Measurements from ENCODE around the gene B3GNT5.
"Not testable (repeated sequence)": the region's sequence is repeated elsewhere in the genome, so short reads cannot be mapped to it uniquely, and the experiment has no call there.

The B3GNT5 gene, protein sequence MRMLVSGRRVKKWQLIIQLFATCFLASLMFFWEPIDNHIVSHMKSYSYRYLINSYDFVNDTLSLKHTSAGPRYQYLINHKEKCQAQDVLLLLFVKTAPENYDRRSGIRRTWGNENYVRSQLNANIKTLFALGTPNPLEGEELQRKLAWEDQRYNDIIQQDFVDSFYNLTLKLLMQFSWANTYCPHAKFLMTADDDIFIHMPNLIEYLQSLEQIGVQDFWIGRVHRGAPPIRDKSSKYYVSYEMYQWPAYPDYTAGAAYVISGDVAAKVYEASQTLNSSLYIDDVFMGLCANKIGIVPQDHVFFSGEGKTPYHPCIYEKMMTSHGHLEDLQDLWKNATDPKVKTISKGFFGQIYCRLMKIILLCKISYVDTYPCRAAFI

DNA sequence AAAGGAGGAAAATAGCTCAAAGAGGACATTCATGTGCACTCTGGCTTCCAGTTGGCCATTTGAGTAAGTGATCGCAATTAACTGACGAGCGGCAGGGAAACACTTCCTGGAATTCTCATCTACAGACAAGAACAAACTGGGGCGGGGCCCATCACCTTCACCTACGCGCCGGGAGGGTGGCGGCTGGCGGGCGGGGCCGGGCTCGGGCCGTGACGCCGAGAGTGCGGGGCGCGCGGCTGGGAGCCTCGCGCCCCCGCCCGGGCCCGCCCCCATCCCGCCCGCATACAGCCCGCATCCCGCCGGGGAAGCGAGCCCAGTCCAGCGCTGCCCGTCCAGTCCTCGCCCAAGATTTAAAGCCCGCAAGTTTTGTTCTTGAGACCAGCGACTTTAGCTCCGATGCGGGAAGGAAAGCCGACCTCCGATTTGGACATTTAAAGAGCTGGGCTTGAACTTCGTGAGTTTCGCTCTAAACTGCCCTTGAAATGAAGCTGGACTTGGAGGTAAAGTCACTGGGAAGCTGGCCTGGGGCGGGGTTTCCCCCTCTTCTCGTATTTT, at the start of gene B3GNT5:
TSS of gene B3GNT5 (plus strand) at position 281 of the 555 bp plus-strand sequence. CDS start 16,546 bp downstream, outside the sequence.
- DNase-seq: peak; percentile 48

DNA sequence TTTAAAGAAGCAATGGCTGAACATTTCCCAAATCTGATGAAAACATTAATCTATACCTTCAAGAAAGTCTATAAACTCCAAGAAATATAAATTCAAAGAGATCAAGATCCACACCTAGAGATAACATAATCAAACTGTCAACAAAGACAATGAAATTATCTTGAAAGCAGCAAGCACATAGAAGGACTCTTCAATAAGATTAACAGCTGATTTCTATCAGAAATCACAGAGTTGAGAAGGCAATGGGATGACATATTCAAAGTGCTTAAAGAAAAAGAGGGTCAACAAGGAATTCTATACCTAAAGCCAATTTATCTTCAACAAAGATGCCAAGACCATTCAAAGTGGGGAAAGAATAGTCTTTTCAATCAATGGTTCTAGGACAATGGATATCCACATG, 49.4 kb upstream of the B3GNT5 start:
- no peak for DNase-seq

DNA sequence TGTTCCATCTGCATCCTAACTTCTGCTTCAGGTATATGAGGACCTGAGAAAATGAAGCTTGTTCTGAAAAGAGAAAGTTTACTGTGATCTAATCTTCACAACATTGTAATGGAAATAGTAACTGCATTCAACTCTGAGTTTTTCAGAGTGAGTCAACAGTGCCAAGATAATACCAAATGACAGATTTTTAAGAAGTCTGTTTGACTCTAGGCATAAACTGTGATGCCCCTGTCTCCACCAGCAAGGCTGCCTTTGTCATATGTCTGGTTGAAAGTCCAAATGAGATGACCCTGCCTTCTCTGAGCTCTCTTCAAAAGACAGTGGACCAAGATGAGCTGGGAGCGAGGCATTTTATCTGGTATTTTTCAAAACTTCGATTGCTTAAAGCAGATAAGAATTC, 44.8 kb upstream of the B3GNT5 start:
- no peak for DNase-seq

DNA sequence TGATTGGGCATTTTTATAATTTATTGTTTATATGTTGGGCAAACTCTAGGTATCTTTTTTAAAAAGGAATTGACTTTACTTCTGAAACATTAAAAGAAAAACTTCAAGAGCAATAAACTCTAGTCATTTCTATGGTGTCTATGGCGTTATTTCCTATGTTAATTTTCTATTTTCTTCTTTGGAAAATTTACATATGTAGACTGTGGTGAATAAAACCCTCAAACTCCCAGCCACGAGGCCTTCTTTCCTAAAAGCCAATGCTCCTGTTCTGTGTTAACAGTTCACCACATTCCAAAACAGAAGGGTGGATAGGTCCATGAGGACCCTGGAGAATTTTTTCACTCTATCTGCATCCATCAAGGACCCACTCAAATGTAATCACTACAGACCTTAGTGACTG, 44.3 kb upstream of the B3GNT5 start:
- no peak for DNase-seq

DNA sequence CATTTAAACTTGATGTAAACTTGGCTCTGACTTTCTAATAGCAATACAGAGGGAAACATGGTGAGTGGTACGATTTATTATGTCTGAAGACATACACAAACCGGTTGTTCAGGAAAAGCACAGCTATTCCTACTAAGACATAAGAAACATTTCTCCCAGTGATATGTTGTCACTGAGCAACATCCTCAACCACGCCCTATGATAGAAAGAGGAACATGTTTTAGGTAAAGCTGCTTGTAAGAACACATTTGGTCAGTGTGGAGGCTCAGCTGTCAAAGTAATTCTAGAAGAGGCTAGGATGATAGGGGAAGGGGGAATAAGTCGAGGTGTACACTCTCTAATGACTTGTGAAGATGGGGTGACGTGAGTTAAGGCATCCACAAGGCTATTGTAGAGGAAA, 42.7 kb upstream of the B3GNT5 start:
- no peak for DNase-seq

DNA sequence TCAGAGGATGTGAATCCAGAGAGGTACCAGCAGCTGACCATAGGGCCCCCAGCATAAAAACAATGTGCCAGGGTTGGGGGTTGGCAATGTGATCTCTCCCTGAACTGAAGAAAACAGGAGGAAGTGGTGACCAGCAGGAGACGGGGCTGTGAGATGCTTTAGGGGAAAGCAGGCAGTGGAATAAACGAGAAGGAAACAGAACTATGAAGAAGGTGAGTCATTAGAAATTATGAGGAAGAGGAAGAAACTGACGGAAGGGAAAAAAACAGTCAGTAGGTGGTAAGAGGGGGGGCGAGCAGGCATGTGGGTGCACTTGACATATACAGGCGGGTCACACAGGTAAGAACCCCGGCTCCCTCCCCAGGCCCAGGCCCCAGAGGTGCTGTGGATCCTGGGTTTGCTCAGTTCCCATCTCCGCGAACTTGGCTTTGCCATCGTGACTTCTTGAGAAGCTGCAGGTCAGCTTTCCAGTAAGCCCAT, 42.2 kb upstream of the B3GNT5 start:
- peak; percentile 32 for DNase-seq

DNA sequence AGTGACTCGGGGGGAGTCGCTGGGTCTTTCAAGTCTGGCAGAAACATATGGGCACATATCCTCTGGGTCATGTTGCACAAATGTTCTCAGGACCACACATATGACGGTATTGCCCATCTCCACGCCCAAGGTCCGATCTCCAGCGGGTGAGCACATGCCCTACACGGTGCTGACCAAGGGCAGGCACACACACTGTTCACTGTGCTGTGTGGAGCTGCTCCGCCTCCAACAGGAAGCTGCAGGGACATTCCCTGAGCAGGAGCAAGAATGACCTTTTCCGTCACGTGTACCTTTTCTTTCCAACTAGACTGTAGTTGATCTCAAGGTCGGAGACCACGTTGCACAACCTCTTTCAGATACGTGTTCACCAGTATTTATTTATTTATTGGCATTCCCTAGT, 41.7 kb upstream of the B3GNT5 start:
- DNase-seq: no peak

DNA sequence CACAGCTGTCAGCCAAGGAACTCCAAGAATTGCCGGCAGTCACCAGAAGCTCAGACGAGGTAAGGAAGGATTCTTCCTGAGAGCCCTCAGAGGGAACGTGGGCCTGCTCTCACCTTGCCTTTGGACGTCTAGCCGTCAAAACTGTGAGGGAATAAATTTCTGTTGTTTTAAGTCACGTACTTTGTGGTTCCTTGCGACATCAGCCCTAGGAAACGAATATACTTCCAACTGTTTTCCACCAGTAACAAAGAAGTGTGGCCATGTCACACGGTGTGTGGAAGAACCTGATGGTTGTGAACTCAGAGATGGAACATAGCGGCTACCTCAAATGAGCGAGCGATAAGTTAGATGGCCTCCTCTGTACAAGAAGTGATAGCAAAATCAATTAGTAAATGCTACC, 41.0 kb upstream of the B3GNT5 start:
- DNase-seq: no peak

DNA sequence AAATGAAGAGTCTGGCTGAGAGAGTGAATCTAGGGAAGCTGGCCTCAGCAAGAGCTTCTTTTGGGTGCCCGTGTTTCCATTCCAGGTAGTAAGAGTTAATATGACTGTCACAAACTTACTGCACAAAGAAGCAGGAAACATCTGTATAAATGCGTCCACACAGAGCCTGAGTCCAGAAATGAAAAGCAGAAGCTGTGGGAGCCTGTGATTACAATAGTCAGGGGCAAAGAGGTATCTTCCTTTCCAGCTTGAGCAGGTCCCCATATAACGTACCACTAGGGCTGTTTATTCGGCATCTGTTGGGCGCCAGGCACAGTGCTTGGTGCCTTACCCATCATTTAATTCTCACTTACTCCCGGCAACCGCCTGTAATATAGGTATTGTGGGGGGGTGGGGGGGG, 40.5 kb upstream of the B3GNT5 start:
- DNase-seq: peak; percentile 31

DNA sequence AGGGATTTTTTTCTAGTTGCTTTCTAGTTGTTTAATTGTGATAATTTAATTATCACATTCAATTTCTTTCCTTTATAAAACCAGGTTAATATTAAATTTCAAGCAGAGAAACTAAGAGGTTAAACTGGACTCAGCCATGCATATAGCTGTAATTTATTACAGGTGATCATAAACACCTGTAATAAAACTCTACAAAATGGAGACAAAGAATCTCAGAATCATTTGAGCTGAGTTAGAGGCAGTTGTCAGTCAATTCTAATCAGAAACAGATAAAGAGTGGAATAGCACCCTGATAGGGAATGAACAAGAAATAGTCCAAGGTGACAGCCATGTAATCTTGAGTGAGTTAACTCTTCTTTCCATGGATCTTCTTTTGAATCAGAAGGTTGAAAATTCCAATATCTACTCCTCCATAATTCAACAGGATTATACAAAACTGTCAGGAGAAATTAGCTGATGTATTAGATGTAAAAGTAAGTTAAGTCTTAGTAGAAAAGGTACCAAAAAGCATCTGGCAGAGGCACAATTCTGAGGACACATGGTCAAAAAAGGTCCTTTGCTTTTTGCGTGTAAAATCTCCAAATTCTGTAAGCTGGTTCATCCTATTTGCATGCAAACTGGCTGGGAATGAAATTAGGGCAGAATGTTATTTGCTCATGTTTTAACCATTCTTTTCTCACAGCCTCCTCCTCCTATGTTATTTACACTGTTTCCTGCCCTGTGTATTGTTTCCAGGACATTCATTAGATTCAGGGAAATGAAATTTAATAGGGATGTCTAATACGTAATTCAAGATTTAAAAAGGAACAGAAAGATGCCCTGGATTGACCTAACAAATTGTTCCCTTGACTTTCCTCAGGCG, 39.4 kb upstream of the B3GNT5 start:
- DNase-seq: no peak

DNA sequence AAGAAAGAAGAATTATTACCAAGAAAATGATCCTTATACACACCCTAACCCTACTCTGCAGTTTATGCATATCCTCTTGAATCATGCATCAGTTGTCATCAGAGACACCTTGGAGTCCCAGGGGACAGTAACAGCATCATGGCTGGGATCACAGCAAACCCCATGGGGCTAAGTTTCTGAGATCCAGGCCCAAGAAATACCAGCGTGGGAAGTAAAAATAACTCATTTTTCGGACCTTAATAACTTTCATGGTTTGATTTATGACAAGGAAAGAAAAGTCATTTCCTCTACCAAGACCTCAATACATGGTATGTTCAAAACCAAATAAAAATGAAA, 38.8 kb upstream of the B3GNT5 start:
- DNase-seq: no peak

DNA sequence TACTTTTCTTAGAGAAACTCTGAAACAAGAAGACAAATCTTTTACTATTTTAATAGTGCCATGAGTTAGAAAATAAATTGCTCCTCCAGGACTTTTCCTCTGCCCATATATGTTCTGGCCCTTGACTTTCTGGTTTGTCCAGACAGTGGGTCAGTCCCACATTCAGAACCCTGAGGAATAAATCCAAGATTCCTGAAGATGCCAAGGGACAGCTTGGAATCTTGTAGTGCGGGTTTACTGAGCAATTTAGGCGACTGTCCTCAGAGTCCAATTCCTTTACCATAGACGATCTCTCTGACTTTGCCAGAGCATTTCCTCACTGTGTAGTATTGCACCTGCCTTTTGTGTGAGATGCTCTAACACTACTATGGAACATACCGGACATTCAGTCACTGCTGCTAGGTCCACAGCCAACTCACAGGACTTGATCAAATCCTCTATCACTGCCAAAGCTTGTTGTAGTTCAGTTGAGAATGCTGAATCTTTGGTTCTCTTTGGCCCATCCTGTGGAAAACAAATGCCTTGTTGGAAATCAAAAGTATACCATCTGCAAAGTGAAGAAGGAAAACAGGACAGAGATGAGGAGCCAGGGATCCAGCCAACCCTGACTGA, 37.4 kb upstream of the B3GNT5 start:
- no peak for DNase-seq

DNA sequence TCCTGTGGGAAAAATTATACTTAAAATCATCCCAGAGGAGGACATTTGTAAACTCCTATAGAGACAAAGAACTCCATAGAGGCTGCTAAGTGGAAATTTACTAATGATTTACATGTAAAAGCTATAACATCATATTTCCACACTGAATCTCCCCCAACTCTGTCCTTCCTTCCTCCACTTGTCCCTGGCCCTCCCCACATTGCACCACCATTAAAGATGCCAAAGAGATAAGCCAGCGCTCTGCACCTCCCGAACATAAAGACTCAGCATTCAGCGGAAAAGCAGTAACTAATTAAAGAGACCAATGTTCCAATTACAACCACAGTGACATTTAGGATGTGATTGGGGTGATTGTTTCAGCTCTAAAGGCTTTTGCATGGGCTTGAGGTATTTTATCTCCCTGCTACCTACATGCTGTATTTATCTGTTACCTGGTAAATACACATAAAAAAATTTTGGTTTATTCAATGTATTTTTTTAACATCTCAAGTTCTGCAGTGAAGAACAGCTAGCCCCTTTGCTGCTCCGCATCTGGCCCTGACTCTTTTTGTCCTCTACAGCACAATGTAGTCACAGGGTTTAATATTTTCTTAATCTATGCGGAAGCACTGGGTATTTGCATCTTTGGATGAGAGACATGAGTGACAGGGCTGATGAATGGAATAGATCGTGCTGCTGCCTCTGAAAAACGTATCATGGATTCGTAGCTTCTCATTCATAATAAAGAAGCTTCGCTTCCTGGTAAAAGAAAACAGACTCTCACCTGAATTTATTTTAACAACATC, 35.3 kb upstream of the B3GNT5 start:
- no peak for DNase-seq

DNA sequence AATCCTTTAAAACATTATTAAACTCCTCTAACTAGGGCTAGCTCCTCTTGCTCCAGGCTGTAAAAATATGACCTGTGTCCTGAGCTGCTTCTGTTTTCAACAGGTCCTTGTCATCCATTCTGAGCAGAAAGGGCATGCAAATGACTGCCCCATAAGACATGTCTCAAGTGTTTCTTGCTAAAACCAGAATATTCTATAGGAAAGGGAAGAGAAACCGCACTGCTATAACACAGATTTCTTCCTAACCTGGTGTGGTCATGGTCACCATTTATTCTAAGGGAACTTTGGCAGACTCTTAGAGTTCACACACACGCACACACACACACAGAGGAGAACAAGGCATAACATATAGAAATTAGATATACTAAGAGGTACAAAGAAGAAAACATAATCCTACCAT, 34.2 kb upstream of the B3GNT5 start:
- no peak for DNase-seq

DNA sequence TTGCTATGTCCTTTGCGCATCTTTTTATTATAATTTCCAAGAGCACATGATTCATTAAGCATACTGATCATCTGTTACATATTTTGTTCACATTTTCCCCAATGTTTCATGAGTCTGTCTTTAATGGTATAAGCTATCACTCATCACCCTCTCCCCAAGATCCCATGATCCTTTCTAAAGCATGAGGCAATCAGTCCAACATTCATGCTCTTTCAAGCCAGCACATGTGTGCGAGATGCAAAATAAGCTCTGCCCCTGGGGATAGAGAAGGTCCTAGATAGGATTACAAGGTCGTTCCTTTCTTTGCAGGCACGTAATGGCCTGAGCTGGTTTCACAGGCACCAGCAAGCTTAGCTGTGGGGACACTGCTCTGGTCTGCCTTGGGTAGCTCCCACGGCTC, 32.2 kb upstream of the B3GNT5 start:
- no peak for DNase-seq

DNA sequence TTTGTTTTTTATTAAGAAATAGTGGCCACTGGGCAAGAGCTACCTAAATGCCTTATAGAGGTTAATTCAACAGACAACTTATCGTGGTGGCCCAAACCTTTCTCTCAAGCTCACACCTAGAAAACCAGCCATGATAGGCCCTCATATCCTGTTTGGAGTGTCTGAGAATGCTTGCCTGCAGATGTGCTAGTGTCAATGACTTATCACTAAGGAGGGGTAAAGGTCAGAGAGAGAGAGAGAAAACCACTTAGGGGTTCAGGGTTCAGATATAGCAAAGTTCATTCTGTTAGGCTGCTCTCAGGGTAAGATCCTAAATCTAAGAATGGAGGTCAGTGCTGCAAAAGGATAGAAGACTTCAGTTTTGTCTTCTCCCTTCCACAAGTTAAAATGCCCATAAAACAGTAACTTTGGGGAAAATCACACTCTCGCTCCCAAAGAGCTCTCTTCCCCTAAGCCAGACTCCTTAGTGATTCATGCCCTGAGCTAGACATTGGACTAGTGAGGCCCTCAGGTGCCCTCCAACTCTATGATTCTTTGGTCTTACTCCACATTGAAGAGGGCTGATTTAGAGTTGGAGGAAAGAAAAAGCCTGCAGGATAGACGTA, 30.3 kb upstream of the B3GNT5 start:
- no peak for DNase-seq

DNA sequence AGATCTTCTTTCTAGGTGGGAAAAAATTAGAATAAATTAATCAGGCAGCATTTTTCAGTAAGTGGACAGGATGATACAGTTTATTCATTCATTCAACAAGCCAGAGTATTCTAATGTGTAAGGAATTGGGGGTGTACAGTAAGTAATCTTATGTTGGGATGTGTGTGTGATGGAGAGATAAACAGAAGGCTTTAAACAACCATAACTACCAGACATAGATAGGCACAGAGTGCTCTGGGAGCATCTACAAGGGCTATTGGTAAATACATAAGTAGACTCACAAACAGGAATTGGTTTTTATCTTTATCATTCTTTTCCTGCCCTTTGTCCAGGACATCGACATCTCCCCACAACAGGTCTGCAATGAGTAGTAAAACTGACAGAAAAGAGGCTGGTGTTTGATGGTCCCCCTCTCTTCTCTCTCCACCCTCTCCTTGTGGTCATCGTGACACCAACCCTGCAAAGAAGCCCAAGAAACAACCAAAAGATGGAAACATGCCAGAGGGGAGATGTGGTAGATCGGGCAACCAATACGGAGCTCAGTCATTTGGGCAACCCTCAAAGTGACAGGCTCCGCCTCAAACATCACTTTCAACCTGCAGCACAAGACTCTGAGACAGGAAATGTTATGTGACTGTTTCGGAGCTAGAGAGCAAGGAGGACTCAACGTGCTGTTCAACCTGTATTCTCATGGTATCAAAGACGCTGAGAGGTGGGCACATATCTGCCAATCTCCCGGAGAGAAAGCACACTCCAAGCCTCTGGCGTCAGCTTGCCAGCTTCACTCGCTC, 28.7 kb upstream of the B3GNT5 start:
- no peak for DNase-seq

DNA sequence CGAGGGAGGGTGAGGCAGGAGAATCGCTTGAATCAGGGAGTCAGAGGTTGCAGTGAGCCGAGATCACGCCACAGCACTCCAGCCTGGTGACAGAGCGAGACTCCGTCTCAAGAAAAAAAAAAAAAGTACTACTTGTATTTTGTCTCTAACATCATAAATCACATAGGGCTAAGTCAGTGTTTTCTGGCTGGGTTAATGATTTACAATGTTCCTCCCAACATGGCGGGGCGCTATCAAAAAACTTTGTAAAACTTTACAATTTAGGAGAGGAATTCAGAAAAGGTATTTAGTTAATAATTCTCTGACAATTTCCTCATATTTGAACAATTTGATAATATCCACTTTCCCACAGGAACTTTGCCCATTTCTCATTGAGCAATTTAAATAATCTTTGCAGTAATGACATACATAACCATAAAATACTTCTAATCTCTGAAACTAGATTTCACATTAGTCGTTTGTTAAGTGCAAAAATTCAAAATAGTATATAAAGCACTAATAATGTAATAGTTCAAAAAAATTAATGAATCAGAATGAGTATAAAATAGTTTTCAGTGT, 26.6 kb upstream of the B3GNT5 start:
- no peak for DNase-seq

DNA sequence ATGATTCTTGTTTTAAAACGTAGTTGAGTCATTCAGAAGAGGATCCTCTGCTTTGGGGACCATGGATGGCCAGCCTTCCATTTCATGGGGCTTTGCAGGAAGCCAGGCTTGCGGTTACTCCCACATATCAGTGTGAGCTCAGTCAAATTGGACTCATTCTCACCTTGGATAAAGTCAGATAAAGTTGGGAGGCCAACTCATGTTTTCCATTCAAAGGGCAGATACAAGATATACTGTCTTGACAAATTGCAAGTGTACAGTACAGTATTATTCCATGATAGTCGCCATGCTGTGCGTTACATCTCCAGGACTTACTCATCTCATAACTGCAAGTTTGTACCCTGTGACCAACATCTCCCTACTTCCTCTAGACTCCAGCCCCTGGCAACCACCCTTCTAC, 25.5 kb upstream of the B3GNT5 start:
- DNase-seq: no peak

DNA sequence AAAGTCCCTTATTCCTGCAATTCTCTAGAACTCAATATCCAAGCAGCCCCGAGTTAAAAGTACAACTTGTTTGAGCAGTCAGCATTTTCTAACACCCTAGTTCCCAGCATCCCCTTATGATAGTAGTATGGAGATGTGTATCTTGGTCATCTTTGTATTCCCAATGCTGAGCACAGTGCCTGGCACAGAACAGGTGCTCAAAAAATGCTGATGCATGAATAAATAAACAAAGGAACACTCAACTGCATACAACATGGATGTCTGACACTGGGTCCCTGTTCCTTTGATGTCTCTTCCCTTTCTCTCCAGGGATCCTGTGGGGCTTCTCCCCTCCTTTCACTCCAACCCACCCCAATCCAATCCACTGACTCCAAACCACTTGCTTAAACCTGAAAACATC, 23.9 kb upstream of the B3GNT5 start:
- no peak for DNase-seq

DNA sequence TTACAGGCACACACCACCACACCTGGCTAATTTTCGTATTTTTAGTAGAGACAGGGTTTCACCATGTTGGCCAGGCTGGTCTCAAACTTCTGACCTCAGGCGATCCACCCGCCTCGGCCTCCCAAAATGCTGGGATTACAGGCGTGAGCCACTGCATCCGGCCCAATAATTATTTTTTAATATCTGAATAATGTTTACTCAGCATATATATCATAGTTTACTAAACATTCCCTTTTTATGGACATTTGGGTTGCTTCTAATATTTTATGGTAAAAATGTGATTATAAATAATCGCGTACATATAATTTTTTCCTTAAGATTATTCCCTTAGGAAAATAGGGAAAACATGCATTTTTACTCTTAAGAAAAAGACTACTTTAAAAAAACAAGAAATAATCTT, 22.8 kb upstream of the B3GNT5 start:
- DNase-seq: not testable (repeated sequence)
